Stimulated activated naive CD8-positive, alpha-beta T cell treated with anti-CD3 and anti-CD28 coated beads, Interleukin-15, amount 100 ng/mL, for 72 hours (primary cell): ENCODE data around the gene VEPH1.

Experiments
- ATAC-seq: fragments of 150-1000 bp; cut with Tn5 transposase; 2 replicates; pipeline ENCODE4 v1.10.0; 2021; ENCODE audit warnings: mild to moderate bottlenecking, moderate library complexity
- DNase-seq, 2 donors: peaks; one replicate each; pipeline ENCODE4 v3.0.0; 2021 to 2022
- H3K27ac Mint-ChIP-seq, 2 donors: one replicate each; pipeline ENCODE4 v1.8.0; 2022; ENCODE audit warnings: mild to moderate bottlenecking in 2 of 2, mixed read lengths in 2 of 2, moderate library complexity in 2 of 2
- H3K27me3 Mint-ChIP-seq: one replicate; pipeline ENCODE4 v1.8.0; 2022; ENCODE audit warnings: mixed read lengths
- H3K4me1 Mint-ChIP-seq: one replicate; pipeline ENCODE4 v1.8.0; 2022; ENCODE audit warnings: mild to moderate bottlenecking, mixed read lengths
- H3K4me3 Mint-ChIP-seq, 2 donors: one replicate each; pipeline ENCODE4 v1.8.0; 2022; ENCODE audit warnings: mild to moderate bottlenecking in 2 of 2, mixed read lengths in 2 of 2, moderate library complexity in 1 of 2
- H3K9me3 Mint-ChIP-seq, 2 donors: one replicate each; pipeline ENCODE4 v1.8.0; 2022; ENCODE audit warnings: mixed read lengths in 2 of 2

Gene VEPH1

GRCh38 chr3:157530637-157531300, 27.6 kb upstream of the VEPH1 start:
- Mint-ChIP-seq H3K27me3 (no peaks in the 10 kb centered on the region), H3K4me3 (no peak overlapping the region), H3K27ac (no peak overlapping the region), H3K4me1 (no peaks in the 10 kb centered on the region), H3K9me3 (no peaks in the 10 kb centered on the region)
- DNase-seq (no peak), ATAC-seq (no peak)

GRCh38 chr3:157529751-157530150, 26.5 kb upstream of the VEPH1 start:
- Mint-ChIP-seq H3K27ac (no peak overlapping the region), H3K27me3 (no peaks in the 10 kb centered on the region)

GRCh38 chr3:157529085-157529484, 25.9 kb upstream of the VEPH1 start:
- Mint-ChIP-seq H3K27ac (no peak overlapping the region), H3K4me3 (no peak overlapping the region), H3K4me1 (no peaks in the 10 kb centered on the region), H3K9me3 (no peaks in the 10 kb centered on the region), H3K27me3 (no peaks in the 10 kb centered on the region)
- ATAC-seq (no peak), DNase-seq (no peak)

More at GRCh38 chr3:157529751-157530150, 26.5 kb upstream of the VEPH1 start:
- H3K9me3 Mint-ChIP-seq = no peaks in the 10 kb centered on the region
- DNase-seq = no peak
- ATAC-seq = no peak
- no peaks in the 10 kb centered on the region for H3K4me1 Mint-ChIP-seq
- no peak overlapping the region for H3K4me3 Mint-ChIP-seq

- H3K4me3 Mint-ChIP-seq = no peak overlapping the region
- no peak for ATAC-seq
- H3K27ac Mint-ChIP-seq = no peak overlapping the region
- H3K4me1 Mint-ChIP-seq = no peaks in the 10 kb centered on the region
- no peak for DNase-seq
- no peaks in the 10 kb centered on the region for H3K9me3 Mint-ChIP-seq
- H3K27me3 Mint-ChIP-seq = no peaks in the 10 kb centered on the region
Measured at GRCh38 chr3:157527131-157527881, 24.1 kb upstream of the VEPH1 start.

- no peak overlapping the region for H3K27ac Mint-ChIP-seq
- ATAC-seq = no peak
- H3K27me3 Mint-ChIP-seq = no peaks in the 10 kb centered on the region
- H3K9me3 Mint-ChIP-seq = no peaks in the 10 kb centered on the region
- no peaks in the 10 kb centered on the region for H3K4me1 Mint-ChIP-seq
- H3K4me3 Mint-ChIP-seq = no peak overlapping the region
- DNase-seq = no peak
Measured at GRCh38 chr3:157526036-157526435, 22.8 kb upstream of the VEPH1 start.

GRCh38 chr3:157523814-157524213, 20.6 kb upstream of the VEPH1 start:
- Mint-ChIP-seq H3K27me3 (no peaks in the 10 kb centered on the region), H3K27ac (no peak overlapping the region), H3K4me3 (no peak overlapping the region), H3K9me3 (no peaks in the 10 kb centered on the region), H3K4me1 (no peaks in the 10 kb centered on the region)
- ATAC-seq (no peak), DNase-seq (no peak)

- Mint-ChIP-seq H3K27ac (peak overlapping the region in 1 of 2 donors; percentile 52), H3K4me3 (no peak overlapping the region), H3K4me1 (no peaks in the 10 kb centered on the region), H3K27me3 (no peaks in the 10 kb centered on the region), H3K9me3 (no peaks in the 10 kb centered on the region)
- ATAC-seq = no peak
- DNase-seq = no peak
Measured at GRCh38 chr3:157522648-157523047, 19.4 kb upstream of the VEPH1 start.

GRCh38 chr3:157520485-157521150, 17.4 kb upstream of the VEPH1 start:
- no peaks in the 10 kb centered on the region for H3K4me1 Mint-ChIP-seq
- H3K27me3 Mint-ChIP-seq = no peaks in the 10 kb centered on the region
- no peak for DNase-seq
- no peak overlapping the region for H3K4me3 Mint-ChIP-seq
- no peak for ATAC-seq
- no peak overlapping the region for H3K27ac Mint-ChIP-seq
- H3K9me3 Mint-ChIP-seq = no peaks in the 10 kb centered on the region

- Mint-ChIP-seq H3K27me3 (no peaks in the 10 kb centered on the region), H3K27ac (no peak overlapping the region), H3K4me3 (no peak overlapping the region), H3K4me1 (no peaks in the 10 kb centered on the region), H3K9me3 (no peaks in the 10 kb centered on the region)
- no peak for DNase-seq
- ATAC-seq = no peak
Measured at GRCh38 chr3:157518881-157519280, 15.7 kb upstream of the VEPH1 start.

- H3K9me3 Mint-ChIP-seq = no peaks in the 10 kb centered on the region
- H3K27ac Mint-ChIP-seq = no peak overlapping the region
- H3K27me3 Mint-ChIP-seq = no peaks in the 10 kb centered on the region
- no peaks in the 10 kb centered on the region for H3K4me1 Mint-ChIP-seq
- ATAC-seq (no peak), DNase-seq (no peak)
- no peak overlapping the region for H3K4me3 Mint-ChIP-seq
Measured at GRCh38 chr3:157516928-157517327, 13.7 kb upstream of the VEPH1 start.

GRCh38 chr3:157515398-157515797, 12.2 kb upstream of the VEPH1 start:
- H3K4me3 Mint-ChIP-seq = no peak overlapping the region
- no peak for DNase-seq
- H3K27ac Mint-ChIP-seq = no peak overlapping the region
- no peak for ATAC-seq
- H3K27me3 Mint-ChIP-seq = no peaks in the 10 kb centered on the region
- no peaks in the 10 kb centered on the region for H3K9me3 Mint-ChIP-seq
- H3K4me1 Mint-ChIP-seq = no peaks in the 10 kb centered on the region

GRCh38 chr3:157514371-157514895, 11.2 kb upstream of the VEPH1 start:
- Mint-ChIP-seq H3K9me3 (no peaks in the 10 kb centered on the region), H3K27me3 (no peaks in the 10 kb centered on the region), H3K4me1 (no peaks in the 10 kb centered on the region), H3K4me3 (no peak overlapping the region), H3K27ac (no peak overlapping the region)
- ATAC-seq (no peak), DNase-seq (no peak)

- Mint-ChIP-seq H3K9me3 (no peaks in the 10 kb centered on the region), H3K4me3 (no peak overlapping the region), H3K27me3 (no peaks in the 10 kb centered on the region), H3K4me1 (no peaks in the 10 kb centered on the region), H3K27ac (no peak overlapping the region)
- no peak for ATAC-seq
- DNase-seq = no peak
Measured at GRCh38 chr3:157513585-157513984, 10.4 kb upstream of the VEPH1 start.

GRCh38 chr3:157512534-157512933, 9.3 kb upstream of the VEPH1 start:
- no peaks in the 10 kb centered on the region for H3K9me3 Mint-ChIP-seq
- H3K27me3 Mint-ChIP-seq = peaks cover 1% of the 10 kb centered on the region
- no peak for DNase-seq
- ATAC-seq = no peak
- H3K4me3 Mint-ChIP-seq = no peak overlapping the region
- H3K4me1 Mint-ChIP-seq = no peaks in the 10 kb centered on the region
- no peak overlapping the region for H3K27ac Mint-ChIP-seq

GRCh38 chr3:157508461-157508860, 5.2 kb upstream of the VEPH1 start:
- no peak for DNase-seq
- Mint-ChIP-seq H3K27me3 (peaks cover 8% of the 10 kb centered on the region), H3K4me3 (no peak overlapping the region), H3K27ac (no peak overlapping the region), H3K4me1 (no peaks in the 10 kb centered on the region), H3K9me3 (no peaks in the 10 kb centered on the region)
- ATAC-seq = no peak

GRCh38 chr3:157501863-157502262, 1.4 kb downstream of the VEPH1 start:
- H3K4me3 Mint-ChIP-seq = no peak overlapping the region
- H3K27me3 Mint-ChIP-seq = peaks cover 50% of the 10 kb centered on the region
- H3K9me3 Mint-ChIP-seq = no peaks in the 10 kb centered on the region
- DNase-seq (no peak), ATAC-seq (no peak)
- H3K4me1 Mint-ChIP-seq = peaks cover 10% of the 10 kb centered on the region
- no peak overlapping the region for H3K27ac Mint-ChIP-seq
